ENCODE measurements around the gene LRP2. TPM values are rescaled to one million over a fixed set of nuclear protein-coding genes. Genes with fewer than 3 reads are reported as not detected.

The LRP2 gene
- total and polyA plus RNA-seq, 2 donors from 2014 or later: 44.7 to 85.4 TPM

- Histone ChIP-seq H3K4me3 (ENCODE audit: low read length in 3 of 3) (no peak overlapping the region), H3K9me3 (ENCODE audit: control insufficient read depth in 2 of 3, insufficient read depth in 1 of 3, low read length in 3 of 3) (no peaks in the 10 kb centered on the region), H3K9ac (ENCODE audit: low read length in 3 of 3) (no peak overlapping the region), H3K27me3 (ENCODE audit: control insufficient read depth, insufficient read depth, low read length) (no peaks in the 10 kb centered on the region), H3K27ac (ENCODE audit: low read depth in 2 of 2, low read length in 2 of 2) (no peak overlapping the region), H3K36me3 (ENCODE audit: control insufficient read depth in 2 of 3, insufficient read depth in 3 of 3, low read length in 3 of 3) (peaks cover 0 to 37% (median 2%) of the 10 kb centered on the region in 3 donors), H3K4me1 (ENCODE audit: control insufficient read depth in 2 of 3, insufficient read depth in 2 of 3, low read depth in 1 of 3, low read length in 3 of 3) (no peaks in the 10 kb centered on the region)
- intact Hi-C loops (cut with DNase I): no loop called here
- FAIRE-seq (no peak), DNase-seq (no peak)
- TF ChIP-seq, protein P1, sequence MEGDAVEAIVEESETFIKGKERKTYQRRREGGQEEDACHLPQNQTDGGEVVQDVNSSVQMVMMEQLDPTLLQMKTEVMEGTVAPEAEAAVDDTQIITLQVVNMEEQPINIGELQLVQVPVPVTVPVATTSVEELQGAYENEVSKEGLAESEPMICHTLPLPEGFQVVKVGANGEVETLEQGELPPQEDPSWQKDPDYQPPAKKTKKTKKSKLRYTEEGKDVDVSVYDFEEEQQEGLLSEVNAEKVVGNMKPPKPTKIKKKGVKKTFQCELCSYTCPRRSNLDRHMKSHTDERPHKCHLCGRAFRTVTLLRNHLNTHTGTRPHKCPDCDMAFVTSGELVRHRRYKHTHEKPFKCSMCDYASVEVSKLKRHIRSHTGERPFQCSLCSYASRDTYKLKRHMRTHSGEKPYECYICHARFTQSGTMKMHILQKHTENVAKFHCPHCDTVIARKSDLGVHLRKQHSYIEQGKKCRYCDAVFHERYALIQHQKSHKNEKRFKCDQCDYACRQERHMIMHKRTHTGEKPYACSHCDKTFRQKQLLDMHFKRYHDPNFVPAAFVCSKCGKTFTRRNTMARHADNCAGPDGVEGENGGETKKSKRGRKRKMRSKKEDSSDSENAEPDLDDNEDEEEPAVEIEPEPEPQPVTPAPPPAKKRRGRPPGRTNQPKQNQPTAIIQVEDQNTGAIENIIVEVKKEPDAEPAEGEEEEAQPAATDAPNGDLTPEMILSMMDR (IDR thresholded peaks at IDR 0.05; ENCODE audit: borderline replicate concordance, extremely low read depth, insufficient read depth): no peak
These were observed 216.1 kb downstream of the LRP2 start for GRCh38 chr2:169146220-169146619.

DNA sequence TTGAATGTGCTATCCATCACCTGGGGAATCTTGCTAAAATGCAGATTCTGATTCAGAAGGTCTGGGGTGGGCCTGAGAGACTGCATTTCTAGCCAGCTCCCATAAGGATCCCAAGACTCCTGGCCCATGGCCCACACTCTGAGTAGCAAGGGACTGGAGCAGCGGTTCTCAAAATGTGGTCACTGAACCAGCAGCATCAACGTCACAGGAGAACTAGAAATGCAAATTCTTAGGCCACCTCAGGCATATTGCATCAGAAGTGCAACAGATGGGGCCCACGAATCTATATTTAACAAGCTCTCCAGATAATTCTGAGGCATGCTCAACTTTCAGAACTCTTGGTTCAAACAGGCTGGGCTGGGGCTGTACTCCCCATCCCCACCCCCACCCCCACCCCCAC, 218.3 kb downstream of the LRP2 start:
- no peak overlapping the region for H3K9ac ChIP-seq (ENCODE audit: low read length in 3 of 3)
- no peak overlapping the region for H3K27ac ChIP-seq (ENCODE audit: low read depth in 2 of 2, low read length in 2 of 2)
- DNase-seq (no peak), FAIRE-seq (no peak)
- intact Hi-C loops (cut with DNase I): no loop called here
- peaks cover 0 to 43% (median 9%) of the 10 kb centered on the region in 3 donors for H3K36me3 ChIP-seq (ENCODE audit: control insufficient read depth in 2 of 3, insufficient read depth in 3 of 3, low read length in 3 of 3)
- TF ChIP-seq, protein P1 (IDR thresholded peaks at IDR 0.05; ENCODE audit: borderline replicate concordance, extremely low read depth, insufficient read depth): no peak
- H3K4me1 ChIP-seq (ENCODE audit: control insufficient read depth in 2 of 3, insufficient read depth in 2 of 3, low read depth in 1 of 3, low read length in 3 of 3): no peaks in the 10 kb centered on the region
- no peak overlapping the region for H3K4me3 ChIP-seq (ENCODE audit: low read length in 3 of 3)
- no peaks in the 10 kb centered on the region for H3K27me3 ChIP-seq (ENCODE audit: control insufficient read depth, insufficient read depth, low read length)
- no peaks in the 10 kb centered on the region for H3K9me3 ChIP-seq (ENCODE audit: control insufficient read depth in 2 of 3, insufficient read depth in 1 of 3, low read length in 3 of 3)

GRCh38 chr2:169141713-169142352, 220.5 kb downstream of the LRP2 start:
- TF ChIP-seq, protein P1 (IDR thresholded peaks at IDR 0.05; ENCODE audit: borderline replicate concordance, extremely low read depth, insufficient read depth): peak; percentile 64
- peaks cover 0 to 45% (median 13%) of the 10 kb centered on the region in 3 donors for H3K36me3 ChIP-seq (ENCODE audit: control insufficient read depth in 2 of 3, insufficient read depth in 3 of 3, low read length in 3 of 3)
- peak in 4 of 5 donors; percentile 17 to 43 (median 28) for DNase-seq
- H3K27me3 ChIP-seq (ENCODE audit: control insufficient read depth, insufficient read depth, low read length): no peaks in the 10 kb centered on the region
- no peaks in the 10 kb centered on the region for H3K9me3 ChIP-seq (ENCODE audit: control insufficient read depth in 2 of 3, insufficient read depth in 1 of 3, low read length in 3 of 3)
- H3K4me1 ChIP-seq (ENCODE audit: control insufficient read depth in 2 of 3, insufficient read depth in 2 of 3, low read depth in 1 of 3, low read length in 3 of 3): no peaks in the 10 kb centered on the region
- FAIRE-seq: no peak
- H3K4me3 ChIP-seq (ENCODE audit: low read length in 3 of 3): no peak overlapping the region
- peak overlapping the region in 1 of 2 donors; percentile 3 for H3K27ac ChIP-seq (ENCODE audit: low read depth in 2 of 2, low read length in 2 of 2)
- intact Hi-C loops (cut with DNase I): no loop called here
- no peak overlapping the region for H3K9ac ChIP-seq (ENCODE audit: low read length in 3 of 3)
